Sigmoid colon (tissue), 7 donors: ENCODE data around the gene PLXNB2. TPM values are rescaled to one million over a fixed set of nuclear protein-coding genes. Genes with fewer than 3 reads are reported as not detected.

ENCODE experiments used
- DNase-seq: peaks from one replicate; pipeline ENCODE4 v3.0.0-alpha.2; 2019
- H3K27ac ChIP-seq, 4 donors: fragments of 200-600 bp; sonication (generic); one replicate each; pipeline ENCODE4 v1.5.1; 2016 to 2019; ENCODE audit warnings: mild to moderate bottlenecking in 1 of 4
- H3K27me3 ChIP-seq, 3 donors: fragments of 200-600 bp; sonication (generic); one replicate each; pipeline ENCODE4 v1.5.1; 2019; ENCODE audit warnings: mild to moderate bottlenecking in 1 of 3
- H3K36me3 ChIP-seq, 4 donors: fragments of 200-600 bp; sonication (generic); one replicate each; pipeline ENCODE4 v1.5.1; 2016 to 2019
- H3K4me1 ChIP-seq, 4 donors: fragments of 200-600 bp; sonication (generic); one replicate each; pipeline ENCODE4 v1.5.1; 2017 to 2019
- H3K4me3 ChIP-seq, 4 donors: fragments of 200-600 bp; sonication (generic); one replicate each; pipeline ENCODE4 v1.5.1; 2017 to 2019; ENCODE audit warnings: mild to moderate bottlenecking in 2 of 4, moderate library complexity in 1 of 4
- H3K9me3 ChIP-seq, 4 donors: fragments of 200-600 bp in 3 of 4; sonication (generic) in 3 of 4; one replicate each; pipeline versions ENCODE4 v1.5.1 to v1.6.1; 2013 to 2019
- EP300 ChIP-seq, 4 donors: sonication (generic); formaldehyde crosslinking; IDR thresholded peaks; one replicate each; pipeline ENCODE4 v1.6.1; 2017; ENCODE audit warnings: antibody characterized with exemption in 4 of 4
- POLR2A ChIP-seq, 2 donors: fragments of 450-650 bp; IDR thresholded peaks; one replicate each; pipeline ENCODE4 v1.6.1; 2016; ENCODE audit warnings: antibody characterized with exemption in 2 of 2, mild to moderate bottlenecking in 2 of 2, moderate library complexity in 2 of 2
- POLR2AphosphoS5 ChIP-seq, 4 donors: sonication (generic); formaldehyde crosslinking; IDR thresholded peaks; one replicate each; pipeline ENCODE4 v1.6.1; 2017; ENCODE audit warnings: antibody characterized with exemption in 4 of 4
- WGBS, 2 donors: extraction: QIAGEN DNeasy Blood & Tissue Kit; methylation state at CpG; one replicate each; pipeline ENCODE4 v1.1.7; 2013; 5-methylcytosine and 5-hydroxymethylcytosine counted together
- intact Hi-C: fragments of 100-400 bp; cut with DNase I; formaldehyde crosslinking; loops from one replicate; pipeline ENCODE4 v1.15.1; 2023
- polyA plus RNA-seq, 3 donors: library from polyadenylated mRNA; stranded (reverse); fragments of 200-250 nt; gene quantifications; one replicate each; pipeline ENCODE4 v1.2.3, GENCODE V29; 2013
- total RNA-seq, 4 donors: library from RNA; depleted of rRNA; stranded (reverse); fragments of >200 nt; gene quantifications; one replicate each; pipeline ENCODE4 v1.1.0, GENCODE V29; 2016
- TF ChIP-seq, protein P1 (sequence below), 4 experiments: fragments of 450-650 bp in 3 of 4; fragments of 200-600 bp in 1 of 4; IDR thresholded peaks; one replicate each; pipeline ENCODE4 v1.5.1; 2016 to 2019; ENCODE audit warnings: antibody characterized with exemption in 4 of 4, mild to moderate bottlenecking in 3 of 4, moderate library complexity in 2 of 4
- donor health status: healthy with polysubstance abuse.
- donor health status: Bipolar disorder and iron deficiency.
- donor health status: healthy.

Gene PLXNB2
- total and polyA plus RNA-seq, 7 donors, result 18.6 to 150 (median 67.5) TPM

- no peaks in the 10 kb centered on the region for H3K27me3 ChIP-seq
- H3K9me3 ChIP-seq, result no peaks in the 10 kb centered on the region
- H3K36me3 ChIP-seq, result no peaks in the 10 kb centered on the region
- no peak for DNase-seq
- peak overlapping the region in 3 of 4 donors; percentile 33 to 96 (median 91) for H3K27ac ChIP-seq
- no peak for TF ChIP-seq EP300 (IDR thresholded peaks at IDR 0.05)
- TF ChIP-seq POLR2A (IDR thresholded peaks at IDR 0.05), result no peak
- no peak for TF ChIP-seq POLR2AphosphoS5 (IDR thresholded peaks at IDR 0.05)
- TF ChIP-seq, protein P1, sequence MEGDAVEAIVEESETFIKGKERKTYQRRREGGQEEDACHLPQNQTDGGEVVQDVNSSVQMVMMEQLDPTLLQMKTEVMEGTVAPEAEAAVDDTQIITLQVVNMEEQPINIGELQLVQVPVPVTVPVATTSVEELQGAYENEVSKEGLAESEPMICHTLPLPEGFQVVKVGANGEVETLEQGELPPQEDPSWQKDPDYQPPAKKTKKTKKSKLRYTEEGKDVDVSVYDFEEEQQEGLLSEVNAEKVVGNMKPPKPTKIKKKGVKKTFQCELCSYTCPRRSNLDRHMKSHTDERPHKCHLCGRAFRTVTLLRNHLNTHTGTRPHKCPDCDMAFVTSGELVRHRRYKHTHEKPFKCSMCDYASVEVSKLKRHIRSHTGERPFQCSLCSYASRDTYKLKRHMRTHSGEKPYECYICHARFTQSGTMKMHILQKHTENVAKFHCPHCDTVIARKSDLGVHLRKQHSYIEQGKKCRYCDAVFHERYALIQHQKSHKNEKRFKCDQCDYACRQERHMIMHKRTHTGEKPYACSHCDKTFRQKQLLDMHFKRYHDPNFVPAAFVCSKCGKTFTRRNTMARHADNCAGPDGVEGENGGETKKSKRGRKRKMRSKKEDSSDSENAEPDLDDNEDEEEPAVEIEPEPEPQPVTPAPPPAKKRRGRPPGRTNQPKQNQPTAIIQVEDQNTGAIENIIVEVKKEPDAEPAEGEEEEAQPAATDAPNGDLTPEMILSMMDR (IDR thresholded peaks at IDR 0.05), result no peak
- WGBS, 2 donors, result 71 to 81% methylated on average over 4 of the region's 4 CpGs
- H3K4me3 ChIP-seq, result no peak overlapping the region
- intact Hi-C loops, result no loop called here
- H3K4me1 ChIP-seq, result peaks cover 0 to 92% (median 86%) of the 10 kb centered on the region in 4 donors
Measured at GRCh38 chr22:50298266-50298637, 9.2 kb downstream of the PLXNB2 start.

DNA sequence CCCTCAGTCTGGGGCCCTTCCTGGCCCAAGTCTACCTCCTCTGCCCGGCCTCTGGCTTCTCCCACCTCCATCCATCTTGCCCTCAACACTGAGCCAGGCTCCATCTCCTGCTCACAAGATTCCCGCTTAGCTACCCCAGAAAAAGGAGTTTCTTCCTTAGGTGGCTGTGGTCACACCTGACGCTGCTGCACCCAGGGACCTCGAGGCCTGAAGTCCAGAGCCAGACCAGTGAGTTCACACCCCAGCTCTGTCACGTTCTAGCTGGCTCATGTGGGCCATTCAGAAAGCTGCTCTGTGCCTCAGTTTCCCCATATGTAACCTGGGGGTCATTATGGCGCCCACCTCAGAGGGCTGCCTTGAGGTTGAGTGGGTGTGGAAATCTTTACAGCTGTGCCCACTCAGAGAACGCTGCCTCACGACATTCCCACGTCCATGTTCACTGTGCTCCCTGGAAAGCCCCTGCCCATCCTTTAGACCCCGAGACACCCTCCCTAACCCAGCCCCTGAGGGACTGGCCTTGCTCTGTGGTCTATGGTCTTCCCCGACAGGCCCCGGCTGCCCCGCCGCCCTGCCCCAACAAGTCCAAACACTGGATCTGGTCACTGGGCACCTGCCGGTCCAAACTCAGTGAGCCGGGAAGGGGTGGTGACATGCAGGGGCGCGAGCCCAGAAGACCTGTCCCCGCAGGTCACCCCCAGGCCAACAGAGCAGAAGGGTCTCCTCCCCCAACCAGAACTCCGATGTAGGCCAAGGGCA, 9.8 kb downstream of the PLXNB2 start:
- H3K9me3 ChIP-seq, result no peaks in the 10 kb centered on the region
- H3K27me3 ChIP-seq, result no peaks in the 10 kb centered on the region
- H3K36me3 ChIP-seq, result no peaks in the 10 kb centered on the region
- no peak for DNase-seq
- WGBS, 2 donors, result 89 to 92% methylated on average over 20 of the region's 20 CpGs
- intact Hi-C loops, result no loop called here
- no peak overlapping the region for H3K4me3 ChIP-seq
- peaks cover 0 to 92% (median 86%) of the 10 kb centered on the region in 4 donors for H3K4me1 ChIP-seq
- TF ChIP-seq EP300 (IDR thresholded peaks at IDR 0.05) (no peak), POLR2AphosphoS5 (IDR thresholded peaks at IDR 0.05) (no peak), POLR2A (IDR thresholded peaks at IDR 0.05) (no peak)
- TF ChIP-seq, protein P1 (IDR thresholded peaks at IDR 0.05), result no peak
- peak overlapping the region in 3 of 4 donors; percentile 14 to 96 (median 43) for H3K27ac ChIP-seq

GRCh38 chr22:50296658-50297490, 10.6 kb downstream of the PLXNB2 start:
- no peaks in the 10 kb centered on the region for H3K27me3 ChIP-seq
- no peaks in the 10 kb centered on the region for H3K9me3 ChIP-seq
- peak overlapping the region in 3 of 4 donors; percentile 14 to 96 (median 43) for H3K27ac ChIP-seq
- TF ChIP-seq EP300 (IDR thresholded peaks at IDR 0.05), result no peak
- TF ChIP-seq POLR2AphosphoS5 (IDR thresholded peaks at IDR 0.05), result no peak
- no peak for TF ChIP-seq POLR2A (IDR thresholded peaks at IDR 0.05)
- TF ChIP-seq, protein P1 (IDR thresholded peaks at IDR 0.05), result no peak
- H3K36me3 ChIP-seq, result no peaks in the 10 kb centered on the region
- no peak for DNase-seq
- H3K4me3 ChIP-seq, result no peak overlapping the region
- WGBS, 2 donors, result 74 to 81% methylated on average over 29 of the region's 29 CpGs
- peaks cover 0 to 92% (median 84%) of the 10 kb centered on the region in 4 donors for H3K4me1 ChIP-seq
- intact Hi-C loops, result no loop called here

GRCh38 chr22:50294319-50294656, 13.2 kb downstream of the PLXNB2 start:
- Histone ChIP-seq H3K27ac (peak overlapping the region; percentile 80 to 86 (median 84)), H3K4me1 (peaks cover 0 to 71% (median 60%) of the 10 kb centered on the region in 4 donors), H3K9me3 (no peaks in the 10 kb centered on the region), H3K36me3 (peaks cover 4 to 18% (median 13%) of the 10 kb centered on the region in 4 donors), H3K4me3 (no peak overlapping the region), H3K27me3 (no peaks in the 10 kb centered on the region)
- intact Hi-C loops, result loop anchor here (5.0 kb wide), 1 partner anchor 33 kb away; the partner anchor contains the start of gene DENND6B
- no peak for TF ChIP-seq POLR2AphosphoS5 (IDR thresholded peaks at IDR 0.05)
- no peak for TF ChIP-seq POLR2A (IDR thresholded peaks at IDR 0.05)
- no peak for TF ChIP-seq EP300 (IDR thresholded peaks at IDR 0.05)
- TF ChIP-seq, protein P1 (IDR thresholded peaks at IDR 0.05), result no peak
- WGBS, 2 donors, result 22 to 37% methylated on average over 5 of the region's 5 CpGs
- no peak for DNase-seq
